Mucosa of rectum (tissue), 2 donors: ENCODE measurements around the gene ANKRD37.
"Not testable (repeated sequence)": the region's sequence is repeated elsewhere in the genome, so short reads cannot be mapped to it uniquely, and the experiment has no call there.

Source experiments
- H3K27ac ChIP-seq, 2 donors: one replicate each; pipeline ENCODE4 v1.7.0; 2013; ENCODE audit warnings: inconsistent platforms in 2 of 2, low read depth in 2 of 2, low read length in 2 of 2
- H3K27me3 ChIP-seq, 2 donors: one replicate each; pipeline ENCODE4 v1.7.0; 2013; ENCODE audit warnings: low read length in 2 of 2; ENCODE audit not compliant: control insufficient read depth in 2 of 2, insufficient read depth in 2 of 2
- H3K36me3 ChIP-seq, 2 donors: one replicate each; pipeline ENCODE4 v1.7.0; 2013; ENCODE audit warnings: low read length in 2 of 2; ENCODE audit not compliant: control insufficient read depth in 2 of 2, insufficient read depth in 2 of 2
- H3K4me1 ChIP-seq, 2 donors: one replicate each; pipeline ENCODE4 v1.7.0; 2013; ENCODE audit warnings: low read length in 2 of 2, mild to moderate bottlenecking in 1 of 2; ENCODE audit not compliant: control insufficient read depth in 2 of 2, insufficient read depth in 2 of 2
- H3K4me3 ChIP-seq, 2 donors: one replicate each; pipeline ENCODE4 v1.7.0; 2013; ENCODE audit warnings: low read length in 2 of 2
- H3K9ac ChIP-seq, 2 donors: one replicate each; pipeline ENCODE4 v1.7.0; 2013; ENCODE audit warnings: low read length in 2 of 2, low read depth in 1 of 2, mild to moderate bottlenecking in 1 of 2
- H3K9me3 ChIP-seq, 2 donors: one replicate each; pipeline ENCODE4 v1.7.0; 2013; ENCODE audit warnings: low read length in 2 of 2; ENCODE audit not compliant: control insufficient read depth in 2 of 2
- donor health status: healthy.
- donor health status: Normal muscosa, but diverticular disease.

Gene ANKRD37

DNA sequence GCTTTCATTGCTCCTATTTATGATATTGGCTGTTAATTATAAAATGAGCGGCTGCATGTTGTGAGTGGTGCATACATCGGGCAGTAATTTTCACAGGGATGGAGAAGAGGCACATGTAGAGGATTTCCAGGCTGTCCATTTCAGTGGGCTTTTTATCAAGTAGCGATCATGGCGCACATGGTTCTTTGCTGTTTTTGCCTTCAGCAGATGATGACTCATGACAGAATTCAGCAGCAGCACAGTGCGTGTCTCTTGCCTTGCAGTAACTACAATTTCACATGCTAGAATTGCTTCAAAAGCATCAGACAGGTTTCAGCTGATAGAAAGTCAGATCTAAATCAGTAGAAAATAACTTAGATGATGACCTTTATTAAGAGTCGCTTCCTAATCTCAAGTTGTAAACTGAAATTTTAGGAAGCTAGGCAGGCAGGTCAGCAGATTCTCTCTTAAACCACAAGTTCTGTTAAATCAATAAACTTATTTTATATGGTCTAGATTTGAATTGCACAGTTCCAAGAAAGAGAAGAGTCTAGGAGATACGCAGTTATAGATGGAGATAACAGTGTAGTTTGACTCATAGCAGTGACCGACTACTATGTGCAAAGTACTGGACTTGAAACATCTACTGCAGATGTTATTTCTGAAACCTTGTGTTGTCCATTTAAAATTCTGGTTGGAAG, 36.7 kb upstream of the ANKRD37 start:
- Histone ChIP-seq H3K4me3 (no peak overlapping the region), H3K27me3 (no peaks in the 10 kb centered on the region), H3K27ac (no peak overlapping the region), H3K9ac (no peak overlapping the region), H3K9me3 (no peaks in the 10 kb centered on the region), H3K36me3 (peaks cover 0 to 2% of the 10 kb centered on the region in 2 donors), H3K4me1 (no peaks in the 10 kb centered on the region)

DNA sequence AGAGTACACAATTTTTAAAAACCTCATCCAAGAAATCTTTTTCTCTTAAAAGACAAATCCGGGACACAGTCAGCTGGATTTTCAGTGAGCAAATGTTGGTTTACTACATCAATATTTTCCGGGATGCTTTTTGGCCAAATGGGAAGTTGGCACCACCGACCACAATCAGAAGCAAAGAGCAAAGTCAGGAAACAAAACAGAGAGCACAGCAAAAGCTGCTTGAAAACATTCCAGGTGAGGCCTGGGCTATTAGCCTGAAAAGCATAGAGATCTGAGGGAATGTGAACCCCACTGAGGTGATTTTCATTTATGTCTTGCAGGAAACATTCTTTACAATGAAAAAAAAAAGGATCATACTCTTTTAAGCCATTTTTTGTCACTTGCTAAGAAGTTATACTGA, 34.8 kb upstream of the ANKRD37 start:
- H3K9ac ChIP-seq = no peak overlapping the region
- H3K9me3 ChIP-seq = no peaks in the 10 kb centered on the region
- no peaks in the 10 kb centered on the region for H3K4me1 ChIP-seq
- no peaks in the 10 kb centered on the region for H3K27me3 ChIP-seq
- H3K36me3 ChIP-seq = peaks cover 0 to 2% of the 10 kb centered on the region in 2 donors
- no peak overlapping the region for H3K4me3 ChIP-seq
- no peak overlapping the region for H3K27ac ChIP-seq

DNA sequence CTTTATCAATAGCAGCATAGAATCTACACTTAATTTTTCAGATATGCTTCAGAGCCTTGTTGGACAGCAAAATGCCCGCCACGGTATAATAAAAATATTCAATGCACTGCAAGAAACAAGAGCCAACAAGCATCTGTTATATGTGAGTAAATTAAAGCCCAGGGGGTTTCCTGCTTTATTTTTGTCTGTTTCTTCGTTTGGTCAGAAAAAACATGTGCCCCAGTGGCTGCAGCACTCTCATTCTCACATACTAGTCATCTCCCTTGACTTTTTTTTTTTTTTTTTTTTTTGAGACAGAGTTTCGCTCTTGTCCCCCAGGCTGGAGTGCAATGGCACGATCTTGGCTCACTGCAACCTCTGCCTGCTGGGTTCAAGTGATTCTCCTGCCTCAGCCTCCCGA, 34.1 kb upstream of the ANKRD37 start:
- not testable (repeated sequence) for H3K36me3 ChIP-seq, H3K27me3 ChIP-seq, H3K4me1 ChIP-seq, H3K9me3 ChIP-seq, H3K9ac ChIP-seq, H3K27ac ChIP-seq, H3K4me3 ChIP-seq

DNA sequence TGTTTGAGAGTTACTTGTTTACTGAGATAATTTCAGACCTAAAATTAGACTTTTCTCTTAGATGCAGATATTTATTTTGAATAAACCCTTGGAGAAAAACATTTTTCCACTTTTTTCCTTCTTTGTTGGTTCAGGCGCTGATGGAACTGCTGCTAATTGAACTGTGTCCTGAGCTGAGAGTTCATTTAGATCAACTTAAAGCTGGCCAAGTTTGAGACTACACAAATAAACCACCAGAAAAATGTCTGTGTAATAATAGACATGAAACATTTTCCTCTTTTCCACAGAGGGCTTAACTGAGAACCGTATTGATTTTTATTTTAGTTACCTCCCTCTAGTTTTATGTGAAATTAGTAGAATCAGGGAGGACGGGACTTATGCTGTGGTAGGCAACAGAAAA, 33.4 kb upstream of the ANKRD37 start:
- Histone ChIP-seq H3K9ac (no peak overlapping the region), H3K4me3 (no peak overlapping the region), H3K4me1 (no peaks in the 10 kb centered on the region), H3K27me3 (no peaks in the 10 kb centered on the region), H3K9me3 (no peaks in the 10 kb centered on the region), H3K36me3 (peaks cover 0 to 4% of the 10 kb centered on the region in 2 donors), H3K27ac (no peak overlapping the region)

DNA sequence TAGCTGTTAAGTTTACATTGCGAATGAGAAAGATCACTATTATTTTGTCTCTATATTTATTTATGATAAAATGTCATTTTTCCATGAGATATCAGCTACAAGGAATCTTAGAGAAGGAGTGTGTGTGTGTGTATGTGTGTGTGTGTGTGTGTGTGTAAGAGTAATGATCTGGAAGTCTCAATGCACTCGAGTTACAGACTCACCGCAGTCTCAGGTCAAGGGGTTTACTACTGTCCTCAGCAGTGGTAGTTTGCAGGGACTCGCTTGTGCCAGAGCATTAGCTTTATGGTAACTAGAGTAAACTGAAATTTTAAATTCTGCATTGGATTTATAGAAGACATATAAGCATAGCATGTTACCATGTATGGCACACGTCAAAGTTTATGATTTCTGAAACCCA, 31.8 kb upstream of the ANKRD37 start:
- H3K9me3 ChIP-seq = no peaks in the 10 kb centered on the region
- peaks cover 0 to 4% of the 10 kb centered on the region in 2 donors for H3K36me3 ChIP-seq

DNA sequence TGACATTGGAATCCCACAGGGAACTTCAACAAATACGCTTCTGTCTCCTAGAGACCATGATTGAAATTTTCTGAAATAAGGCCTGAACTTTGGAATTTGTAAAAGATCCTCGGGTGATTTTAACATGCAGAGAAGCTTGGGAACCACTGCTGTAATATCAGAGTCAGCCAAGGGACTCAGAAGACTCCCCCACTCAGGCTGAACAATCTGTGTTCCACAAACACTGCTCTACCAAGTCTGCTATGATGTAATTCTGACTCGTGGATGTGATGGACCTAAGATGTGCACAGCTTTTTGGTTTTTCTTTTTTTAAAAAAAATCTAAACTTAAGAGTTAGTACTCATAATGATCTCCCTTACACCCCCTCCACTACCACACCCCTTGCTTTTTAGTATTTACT, 26.9 kb upstream of the ANKRD37 start:
- Histone ChIP-seq H3K36me3 (peaks cover 4% of the 10 kb centered on the region in 2 donors), H3K9ac (no peak overlapping the region), H3K4me3 (no peak overlapping the region), H3K27ac (no peak overlapping the region), H3K4me1 (no peaks in the 10 kb centered on the region), H3K9me3 (no peaks in the 10 kb centered on the region), H3K27me3 (no peaks in the 10 kb centered on the region)

More for the DNA sequence above, 31.8 kb upstream of the ANKRD37 start:
- Histone ChIP-seq H3K4me1 (no peaks in the 10 kb centered on the region), H3K27me3 (no peaks in the 10 kb centered on the region), H3K9ac (no peak overlapping the region), H3K27ac (no peak overlapping the region), H3K4me3 (no peak overlapping the region)

DNA sequence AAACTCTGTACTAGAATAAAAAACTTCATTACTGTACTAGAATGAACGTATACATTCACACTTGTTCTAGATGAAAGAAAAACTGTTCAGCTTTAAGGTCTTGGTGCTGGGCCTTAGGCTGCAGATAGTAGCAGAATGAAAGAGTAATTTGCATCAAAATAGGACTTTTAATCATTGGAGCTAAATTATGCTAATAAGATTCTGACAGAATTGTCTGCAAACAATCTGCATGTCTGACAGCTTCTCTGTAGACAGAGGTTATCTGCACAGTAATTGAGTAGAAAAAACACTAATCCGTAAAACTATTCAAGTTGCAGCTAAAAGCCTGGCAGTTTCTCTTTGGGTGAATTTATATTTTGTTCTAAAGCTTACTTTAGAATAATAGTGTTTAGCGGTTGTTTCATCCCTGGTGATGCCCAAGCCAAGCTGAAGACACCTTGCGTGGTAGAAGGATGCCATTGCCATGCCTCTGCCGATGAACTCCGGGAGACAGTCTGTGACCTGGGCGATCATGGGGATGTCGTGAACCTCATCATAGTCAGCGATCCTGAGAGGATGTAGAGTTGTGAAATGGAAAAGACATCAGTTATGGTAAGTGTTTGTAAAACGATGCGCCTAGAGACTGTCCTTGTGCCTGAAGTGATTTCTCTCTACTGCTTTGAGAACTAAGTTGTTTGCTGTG, 26.2 kb upstream of the ANKRD37 start:
- Histone ChIP-seq H3K27me3 (no peaks in the 10 kb centered on the region), H3K4me1 (no peaks in the 10 kb centered on the region), H3K36me3 (peaks cover 4% of the 10 kb centered on the region in 2 donors)

DNA sequence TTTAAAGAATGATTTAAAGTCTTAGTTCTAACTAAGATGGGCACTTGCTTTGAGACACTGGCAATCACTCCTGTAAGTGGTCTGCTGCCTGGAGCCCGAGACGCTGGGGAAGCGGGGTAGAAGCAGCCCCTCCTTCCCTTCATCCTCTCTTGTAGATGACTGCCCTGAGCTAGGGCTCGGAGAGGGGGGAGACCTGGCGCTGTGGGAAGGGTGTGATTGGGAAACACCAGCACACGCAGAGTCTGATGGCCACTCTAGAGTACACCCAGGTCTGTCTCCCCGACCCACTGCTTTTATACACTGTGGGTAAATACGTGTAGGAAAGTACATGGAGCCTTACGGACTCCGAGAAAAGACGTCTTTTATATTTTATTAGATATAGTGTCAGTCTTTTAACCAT, 24.9 kb upstream of the ANKRD37 start:
- Histone ChIP-seq H3K9ac (no peak overlapping the region), H3K4me3 (no peak overlapping the region), H3K36me3 (peaks cover 4% of the 10 kb centered on the region in 2 donors), H3K27me3 (no peaks in the 10 kb centered on the region), H3K27ac (no peak overlapping the region), H3K4me1 (no peaks in the 10 kb centered on the region), H3K9me3 (no peaks in the 10 kb centered on the region)

More for the DNA sequence above, 26.2 kb upstream of the ANKRD37 start:
- no peak overlapping the region for H3K4me3 ChIP-seq
- no peak overlapping the region for H3K9ac ChIP-seq
- no peaks in the 10 kb centered on the region for H3K9me3 ChIP-seq
- H3K27ac ChIP-seq = no peak overlapping the region

DNA sequence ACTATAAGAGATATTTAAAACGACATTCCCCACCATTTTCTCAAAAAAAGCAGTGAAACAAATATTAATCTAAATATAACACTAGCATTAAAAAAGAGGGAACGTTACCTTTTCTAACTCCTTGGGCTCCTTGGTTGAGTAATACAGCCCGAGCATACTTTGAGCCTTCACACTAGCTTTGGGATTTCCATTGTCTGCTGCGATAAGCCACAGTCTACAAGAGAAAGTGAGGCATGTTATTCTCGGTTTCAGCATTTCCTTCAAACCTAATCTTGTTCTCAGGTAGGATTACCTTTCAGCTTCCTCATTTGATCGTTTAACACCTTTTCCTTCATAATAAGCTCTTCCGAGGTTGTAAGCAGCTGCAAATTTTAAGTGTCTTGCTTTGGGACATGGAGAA, 22.6 kb upstream of the ANKRD37 start:
- H3K36me3 ChIP-seq = peaks cover 0 to 4% of the 10 kb centered on the region in 2 donors
- H3K9me3 ChIP-seq = no peaks in the 10 kb centered on the region
- H3K4me1 ChIP-seq = no peaks in the 10 kb centered on the region
- no peak overlapping the region for H3K27ac ChIP-seq
- H3K9ac ChIP-seq = no peak overlapping the region
- H3K4me3 ChIP-seq = no peak overlapping the region
- no peaks in the 10 kb centered on the region for H3K27me3 ChIP-seq

DNA sequence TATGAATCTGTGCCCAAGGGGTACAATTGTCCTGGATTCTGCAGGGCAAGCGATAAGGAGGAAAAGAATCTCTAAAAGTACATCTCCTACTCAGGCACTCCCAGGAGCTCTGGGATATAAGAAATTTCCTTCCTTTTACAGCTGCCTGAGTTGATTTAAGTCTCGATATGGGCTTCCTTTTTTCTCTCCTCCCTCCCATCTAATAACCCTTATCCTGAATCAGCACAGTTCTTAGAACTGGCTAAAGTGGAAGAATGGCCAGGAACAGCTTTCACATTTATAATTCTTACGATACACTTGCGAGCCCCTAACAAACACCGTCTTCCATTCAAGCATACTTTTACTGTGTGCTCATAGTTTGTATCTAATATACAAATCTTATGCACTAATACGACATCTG, 22.1 kb upstream of the ANKRD37 start:
- no peaks in the 10 kb centered on the region for H3K4me1 ChIP-seq
- no peak overlapping the region for H3K4me3 ChIP-seq
- no peak overlapping the region for H3K9ac ChIP-seq
- no peak overlapping the region for H3K27ac ChIP-seq
- H3K36me3 ChIP-seq = peaks cover 0 to 4% of the 10 kb centered on the region in 2 donors
- H3K9me3 ChIP-seq = no peaks in the 10 kb centered on the region
- no peaks in the 10 kb centered on the region for H3K27me3 ChIP-seq
